OCI-M2 (cell line): Measurements from ENCODE around the gene VANGL1.

Source experiments
- DNase-seq: peaks from one replicate; lab custom pipeline; 2025; ENCODE audit not compliant: unreplicated experiment; lab: John Stamatoyannopoulos, UW

Gene VANGL1

DNA sequence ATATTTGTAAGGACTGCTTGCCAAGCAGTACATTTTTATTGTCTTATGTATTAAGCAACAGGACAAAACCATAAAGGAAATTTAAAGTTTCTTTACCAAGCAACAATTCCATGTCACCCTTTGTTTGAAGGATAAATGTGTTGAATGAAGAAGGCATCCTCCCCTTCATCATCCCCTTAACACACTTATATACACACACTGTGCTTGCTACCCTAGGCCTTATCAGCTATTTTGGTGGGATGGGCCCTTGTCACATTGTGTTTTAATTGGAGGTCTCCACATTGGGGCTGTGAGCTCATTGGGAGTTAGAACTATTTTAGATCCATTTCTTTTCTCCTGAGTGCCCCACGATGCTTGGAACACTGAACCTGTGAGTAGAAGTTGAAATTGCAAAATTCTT lies 1.9 kb downstream of the VANGL1 start:
- no peak for DNase-seq

GRCh38 chr1:115644109-115644508 lies 2.3 kb downstream of the VANGL1 start:
- DNase-seq = no peak

DNA sequence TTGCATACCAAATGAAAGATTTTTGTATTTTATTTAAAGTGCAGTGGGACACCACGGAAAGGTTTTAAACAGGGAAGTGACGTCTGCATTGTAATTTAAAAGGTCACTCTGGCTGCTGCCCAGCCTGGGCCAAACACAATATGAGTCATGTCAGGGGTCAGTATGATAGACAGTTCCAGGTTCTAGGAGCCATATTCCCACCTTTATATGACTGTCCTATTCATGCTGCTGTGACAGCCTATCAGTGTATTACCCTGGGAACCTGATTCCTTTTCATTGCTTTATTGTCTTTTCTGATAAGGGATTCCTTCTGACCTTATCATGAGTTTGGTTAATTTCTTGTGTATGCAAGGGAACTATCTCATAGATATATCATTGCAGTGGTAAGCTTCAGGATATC lies 5.3 kb downstream of the VANGL1 start:
- DNase-seq = no peak

DNA sequence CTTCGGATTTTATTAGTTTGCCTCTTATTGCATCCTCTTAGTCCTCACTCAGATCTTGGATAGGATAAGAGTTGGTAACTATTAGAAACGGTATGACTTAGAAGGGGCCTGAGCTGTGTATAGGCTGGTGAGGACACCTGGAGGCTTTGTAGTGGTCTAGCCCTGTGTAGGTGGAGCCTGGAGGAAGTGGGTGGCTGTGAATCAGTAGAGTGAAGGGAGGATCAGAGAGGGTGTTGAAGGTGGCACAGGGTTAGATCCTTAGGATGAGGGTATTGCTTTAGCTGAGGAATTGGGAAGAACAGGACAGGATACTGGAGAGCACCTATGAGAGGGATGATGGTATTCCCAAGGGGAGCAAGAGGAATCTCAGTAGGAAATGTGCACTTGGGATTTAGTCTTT lies 5.7 kb downstream of the VANGL1 start:
- DNase-seq = no peak

GRCh38 chr1:115647919-115648650 lies 6.3 kb downstream of the VANGL1 start:
- no peak for DNase-seq

GRCh38 chr1:115648717-115649691 lies 7.2 kb downstream of the VANGL1 start:
- no peak for DNase-seq

- DNase-seq = no peak
These were observed 8.2 kb downstream of the VANGL1 start for GRCh38 chr1:115649964-115650363.

- no peak for DNase-seq
These were observed 9.2 kb downstream of the VANGL1 start for GRCh38 chr1:115650961-115651360.

DNA sequence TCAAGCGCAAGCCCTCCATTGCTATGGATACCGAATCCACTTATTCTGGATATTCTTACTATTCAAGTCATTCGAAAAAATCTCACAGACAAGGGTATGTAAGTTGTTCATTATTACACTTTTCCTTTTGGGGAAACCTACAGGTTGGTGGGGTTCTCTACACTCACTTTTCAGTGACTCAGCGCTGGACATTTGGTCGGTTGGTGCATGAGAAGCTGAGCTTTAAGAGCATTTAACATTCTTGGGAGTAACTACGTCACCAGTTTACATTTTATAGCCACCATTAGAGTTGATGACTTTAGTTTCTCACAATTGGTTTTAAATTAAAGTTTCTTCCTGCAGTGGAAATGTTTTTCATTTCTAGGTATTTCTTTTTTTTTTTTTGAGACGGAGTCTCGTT lies 9.6 kb downstream of the VANGL1 start:
- DNase-seq = no peak

DNA sequence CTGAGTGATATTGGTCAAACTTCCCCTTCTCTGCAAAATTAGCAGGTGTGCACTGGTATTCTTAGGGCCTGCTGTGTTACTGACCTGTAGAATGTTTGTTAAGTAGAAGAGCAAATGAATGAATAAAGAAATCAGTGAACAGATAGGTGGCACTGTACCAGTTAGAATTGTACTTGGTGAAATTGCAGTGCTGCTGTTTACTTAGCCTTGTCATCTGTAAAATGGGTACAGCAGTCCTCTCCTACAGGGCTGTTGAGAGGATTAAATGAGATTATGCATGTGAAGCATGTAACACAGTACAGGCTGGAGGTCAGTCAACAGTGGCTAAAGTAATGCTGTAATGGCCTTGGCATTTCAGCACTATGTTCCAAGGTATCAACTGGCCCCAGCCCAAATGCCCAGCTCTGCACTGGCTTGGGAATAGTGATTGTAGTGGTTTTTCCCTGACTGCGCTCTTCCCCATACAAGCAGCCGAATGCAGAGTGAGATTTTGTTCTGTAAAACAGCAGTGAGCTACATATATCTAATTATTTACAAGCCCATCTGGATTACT lies 10.5 kb downstream of the VANGL1 start:
- DNase-seq = no peak

DNA sequence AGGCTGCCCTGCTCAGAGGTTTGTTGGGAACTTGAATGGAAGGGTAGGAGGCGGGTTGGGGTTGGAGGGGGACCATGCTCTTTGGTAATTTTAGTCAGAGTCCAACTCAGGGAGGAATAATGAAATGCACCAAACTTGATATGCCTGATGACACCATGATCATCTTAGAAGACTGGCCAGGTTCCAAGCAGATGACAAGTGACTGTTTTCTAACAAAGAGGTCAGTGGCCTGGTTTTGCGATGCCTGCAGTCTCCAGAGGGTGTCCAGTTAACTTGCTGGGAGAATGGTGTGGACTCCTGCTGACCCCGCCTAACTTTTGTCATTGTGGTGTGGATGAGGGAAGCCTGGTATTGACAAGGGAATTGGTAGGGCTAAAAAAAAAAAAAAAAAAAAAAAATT lies 12.4 kb downstream of the VANGL1 start:
- DNase-seq = no peak

DNA sequence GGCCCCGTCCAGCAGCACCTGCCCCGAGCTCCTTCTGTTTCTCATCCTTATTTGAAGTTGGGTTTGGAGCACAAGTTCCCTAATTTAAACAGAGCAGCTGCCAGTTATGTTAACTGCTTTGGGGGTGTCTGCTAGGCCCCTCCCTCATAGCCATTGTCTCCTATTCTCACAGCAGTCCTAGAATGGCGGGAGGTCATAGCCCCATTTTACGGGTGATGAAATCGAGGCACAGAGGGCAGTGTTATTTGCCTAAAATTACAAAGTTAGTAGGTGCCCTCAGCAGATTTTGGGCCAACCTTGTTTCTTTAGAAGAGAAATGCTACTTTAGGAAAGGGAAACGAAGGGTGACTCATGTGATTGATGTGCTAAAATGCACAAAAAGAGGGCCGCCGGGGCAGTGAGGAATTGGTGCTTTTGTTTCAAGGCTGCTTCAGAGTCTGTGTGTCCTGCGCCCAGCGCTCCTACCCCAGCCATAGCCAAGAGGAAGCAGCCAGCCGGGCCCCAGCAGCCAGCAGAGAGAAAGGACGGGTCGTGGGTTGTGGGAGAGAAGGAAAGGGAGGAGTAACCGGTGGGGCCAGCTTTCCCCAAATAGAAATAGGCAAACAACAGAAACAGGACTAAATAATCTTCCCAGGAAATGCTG lies 13.0 kb downstream of the VANGL1 start:
- no peak for DNase-seq

- DNase-seq = no peak
These were observed 13.5 kb downstream of the VANGL1 start for GRCh38 chr1:115655306-115655663.

- DNase-seq = no peak
These were observed 14.1 kb downstream of the VANGL1 start for GRCh38 chr1:115655916-115656315.

GRCh38 chr1:115656461-115657077 lies 14.8 kb downstream of the VANGL1 start:
- no peak for DNase-seq

DNA sequence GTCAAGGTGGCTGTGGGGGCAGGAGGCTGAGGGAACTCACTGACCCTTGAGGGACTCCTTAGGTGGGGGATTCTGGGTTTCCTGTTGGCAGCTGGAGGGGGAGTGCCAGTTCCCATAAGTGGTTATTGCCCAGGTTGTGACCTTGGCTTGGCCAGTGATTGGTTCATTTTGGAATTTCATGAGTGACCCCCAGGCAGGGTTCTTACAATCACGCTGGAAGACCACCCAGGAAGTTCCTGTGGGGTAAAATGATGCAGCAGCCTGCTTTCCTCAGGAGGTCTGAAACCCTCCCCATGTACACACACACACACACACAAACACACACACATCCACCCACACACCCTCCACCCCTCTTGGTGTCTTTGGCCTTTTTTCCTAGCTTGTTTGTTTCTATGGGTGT lies 16.9 kb downstream of the VANGL1 start:
- no peak for DNase-seq

- DNase-seq = no peak
These were observed 18.4 kb downstream of the VANGL1 start for GRCh38 chr1:115660151-115660550.

DNA sequence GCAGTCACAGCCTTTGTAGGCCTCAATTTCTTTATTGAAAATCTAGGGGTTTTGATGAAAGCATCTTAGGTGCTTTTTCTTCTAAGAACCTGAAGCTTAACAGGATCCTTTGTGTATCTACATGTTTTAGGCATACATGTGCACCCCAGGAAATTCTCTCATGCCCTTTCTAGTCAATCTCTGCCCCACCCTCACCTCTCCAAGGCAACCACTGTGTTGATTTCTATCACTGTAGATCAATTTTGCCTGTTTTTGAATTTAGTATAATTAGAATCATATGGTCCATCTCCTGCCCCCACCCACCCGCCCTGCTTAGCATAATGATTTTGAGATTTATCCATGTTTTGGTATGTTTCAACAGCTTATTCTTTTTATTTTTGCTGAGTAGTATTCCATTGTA lies 19.4 kb downstream of the VANGL1 start:
- no peak for DNase-seq

- no peak for DNase-seq
These were observed 23.7 kb downstream of the VANGL1 start for GRCh38 chr1:115665319-115666096.

- DNase-seq = no peak
These were observed 24.4 kb downstream of the VANGL1 start for GRCh38 chr1:115666206-115666605.
